Loucy (cell line): ENCODE data around the gene CPVL.

ENCODE experiments used
- H2AFZ ChIP-seq: fragments of 200-600 bp; sonication (generic); 2 replicates; pipeline ENCODE4 v1.6.0; 2016; ENCODE audit warnings: antibody characterized with exemption, mild to moderate bottlenecking, low read length, moderate library complexity
- H3F3A ChIP-seq: fragments of 200-600 bp; 2 replicates; pipeline ENCODE4 v1.6.0; 2016; ENCODE audit warnings: antibody characterized with exemption, low read depth, mild to moderate bottlenecking
- H3K27me3 ChIP-seq: fragments of 200-600 bp; sonication (generic); 2 replicates; pipeline ENCODE4 v1.6.1; 2014; ENCODE audit warnings: low read length, mild to moderate bottlenecking; ENCODE audit not compliant: insufficient read depth, poor library complexity, severe bottlenecking
- H3K36me3 ChIP-seq: fragments of 200-600 bp; sonication (generic); 2 replicates; pipeline ENCODE4 v1.6.1; 2016; ENCODE audit warnings: low read length; ENCODE audit not compliant: insufficient read depth
- H3K4me1 ChIP-seq: fragments of 200-600 bp; sonication (generic); 2 replicates; pipeline ENCODE4 v1.5.1; 2014; ENCODE audit warnings: low read length, mild to moderate bottlenecking; ENCODE audit not compliant: insufficient read depth, poor library complexity, severe bottlenecking
- H3K4me2 ChIP-seq: fragments of 200-600 bp; sonication (generic); 2 replicates; pipeline ENCODE4 v1.6.0; 2014; ENCODE audit warnings: antibody characterized with exemption, low read length, low read depth, mild to moderate bottlenecking; ENCODE audit not compliant: poor library complexity, severe bottlenecking
- H3K4me3 ChIP-seq: fragments of 200-600 bp; sonication (generic); 2 replicates; pipeline ENCODE4 v1.5.1; 2014; ENCODE audit warnings: low read length, mild to moderate bottlenecking, mixed read lengths; ENCODE audit not compliant: poor library complexity, severe bottlenecking
- H3K79me2 ChIP-seq: fragments of 200-600 bp; sonication (generic); 2 replicates; pipeline ENCODE4 v1.6.1; 2014; ENCODE audit warnings: low read length; ENCODE audit not compliant: insufficient read depth
- H3K9ac ChIP-seq: fragments of 200-600 bp; sonication (generic); 2 replicates; pipeline ENCODE4 v1.6.0; 2014; ENCODE audit warnings: mild to moderate bottlenecking, low read depth, low read length, moderate library complexity; ENCODE audit not compliant: poor library complexity, severe bottlenecking
- H3K9me2 ChIP-seq: fragments of 200-600 bp; sonication (generic); replicated peaks from 2 replicates; pipeline ENCODE4 v1.6.1; 2016; ENCODE audit warnings: low read depth, low read length, mixed read lengths
- H3K9me3 ChIP-seq: fragments of 200-600 bp; sonication (generic); 2 replicates; pipeline ENCODE4 v1.6.1; 2014; ENCODE audit warnings: mild to moderate bottlenecking, antibody characterized with exemption, low read length, low read depth; ENCODE audit not compliant: insufficient read depth
- H4K20me1 ChIP-seq: fragments of 200-600 bp; sonication (generic); 2 replicates; pipeline ENCODE4 v1.6.0; 2014; ENCODE audit warnings: antibody characterized with exemption, low read length, mild to moderate bottlenecking; ENCODE audit not compliant: insufficient read depth, poor library complexity, severe bottlenecking
- CTCF ChIP-seq: fragments of 200-600 bp; sonication (generic); conservative IDR thresholded peaks from 2 replicates; pipeline ENCODE4 v1.5.1; 2014; ENCODE audit warnings: mild to moderate bottlenecking, antibody characterized with exemption, low read length
- EZH2phosphoT487 ChIP-seq: fragments of 200-600 bp; IDR thresholded peaks from 2 replicates; pipeline ENCODE4 v1.6.1; 2018; ENCODE audit warnings: antibody characterized with exemption, mild to moderate bottlenecking, moderate library complexity, borderline replicate concordance

CPVL gene

GRCh38 chr7:29040579-29040925, 105.8 kb downstream of the CPVL start:
- H3K4me3 ChIP-seq = no peak overlapping the region
- H3K9me2 ChIP-seq = no peaks in the 10 kb centered on the region
- H3K4me1 ChIP-seq = peaks cover 11% of the 10 kb centered on the region
- TF ChIP-seq CTCF = no peak
- no peak for TF ChIP-seq EZH2phosphoT487
- H3K36me3 ChIP-seq = no peaks in the 10 kb centered on the region
- no peaks in the 10 kb centered on the region for H3K79me2 ChIP-seq
- H3K9me3 ChIP-seq = no peaks in the 10 kb centered on the region
- H4K20me1 ChIP-seq = no peaks in the 10 kb centered on the region
- no peak overlapping the region for H3K4me2 ChIP-seq
- no peak overlapping the region for H2AFZ ChIP-seq
- no peak overlapping the region for H3K9ac ChIP-seq
- no peaks in the 10 kb centered on the region for H3K27me3 ChIP-seq
- no peaks in the 10 kb centered on the region for H3F3A ChIP-seq

DNA sequence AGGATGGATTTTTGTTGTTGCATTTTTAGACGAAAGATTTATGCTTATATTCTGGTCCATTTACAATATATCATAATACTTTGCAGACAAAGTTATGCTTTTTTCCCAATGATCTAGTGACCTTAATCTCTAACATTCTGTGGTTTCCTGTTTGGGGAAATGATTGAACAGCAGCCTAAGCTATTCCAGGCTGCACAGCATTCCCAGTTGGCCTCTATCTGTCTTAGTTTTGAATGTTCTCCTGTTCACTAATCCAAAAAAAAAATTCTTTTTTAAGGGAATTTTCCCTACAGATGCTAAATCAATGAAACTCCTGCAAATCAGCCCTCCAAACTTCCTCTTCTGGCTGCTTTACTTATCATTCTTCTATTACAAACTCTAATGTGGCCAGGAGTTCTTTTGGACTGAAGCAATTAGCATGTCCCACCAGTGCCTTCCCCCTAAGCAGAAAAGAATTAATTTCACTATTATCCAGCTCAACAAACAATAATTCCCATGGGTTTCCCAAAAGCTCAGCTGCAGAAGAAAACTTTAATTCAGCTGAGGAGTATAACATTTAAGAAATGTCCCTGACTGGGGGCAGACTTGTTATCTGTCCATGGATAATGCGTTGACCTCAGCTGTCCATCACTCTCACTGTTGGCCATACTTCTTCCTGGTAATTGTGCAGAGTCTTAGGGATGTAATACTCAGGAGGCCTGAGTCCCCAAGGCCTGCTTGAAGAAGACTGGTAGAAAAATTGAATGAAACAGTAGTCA, 106.3 kb downstream of the CPVL start:
- no peaks in the 10 kb centered on the region for H3K9me3 ChIP-seq
- H2AFZ ChIP-seq = no peak overlapping the region
- H3K9ac ChIP-seq = no peak overlapping the region

DNA sequence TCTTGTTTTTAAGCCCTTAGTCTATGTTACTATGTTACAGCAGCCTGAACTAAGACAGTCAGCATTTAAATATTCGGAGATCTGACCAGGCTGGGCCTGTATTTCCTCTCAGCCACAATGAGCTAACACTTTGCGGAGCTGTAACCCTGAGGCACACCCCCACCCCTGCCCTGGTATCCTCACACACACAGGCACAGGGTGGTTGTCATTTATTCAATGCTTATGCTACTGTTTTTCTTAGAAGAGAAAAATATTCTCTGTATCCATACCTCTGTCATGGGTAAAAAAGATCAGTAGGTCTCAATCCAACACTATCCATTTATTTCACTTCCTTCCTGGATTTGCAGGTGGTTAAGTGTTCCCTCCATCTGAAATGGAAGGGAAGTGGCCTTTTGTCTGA, 107.9 kb downstream of the CPVL start:
- TF ChIP-seq EZH2phosphoT487 = no peak
- TF ChIP-seq CTCF = no peak
- Histone ChIP-seq H3K9me3 (no peaks in the 10 kb centered on the region), H3K27me3 (no peaks in the 10 kb centered on the region), H4K20me1 (no peaks in the 10 kb centered on the region), H2AFZ (no peak overlapping the region), H3K36me3 (no peaks in the 10 kb centered on the region), H3F3A (no peaks in the 10 kb centered on the region), H3K4me2 (no peak overlapping the region), H3K9me2 (no peaks in the 10 kb centered on the region), H3K79me2 (no peaks in the 10 kb centered on the region), H3K9ac (no peak overlapping the region), H3K4me1 (peaks cover 11% of the 10 kb centered on the region), H3K4me3 (no peak overlapping the region)

More for the DNA sequence above, 106.3 kb downstream of the CPVL start:
- Histone ChIP-seq H3K4me1 (peaks cover 11% of the 10 kb centered on the region), H3F3A (no peaks in the 10 kb centered on the region), H3K4me3 (no peak overlapping the region), H3K36me3 (no peaks in the 10 kb centered on the region), H3K9me2 (no peaks in the 10 kb centered on the region), H3K4me2 (no peak overlapping the region), H3K79me2 (no peaks in the 10 kb centered on the region), H4K20me1 (no peaks in the 10 kb centered on the region), H3K27me3 (no peaks in the 10 kb centered on the region)
- TF ChIP-seq CTCF (no peak), EZH2phosphoT487 (no peak)
